ENCODE measurements around the gene TRIM44.
"Not testable (repeated sequence)": the region's sequence is repeated elsewhere in the genome, so short reads cannot be mapped to it uniquely, and the experiment has no call there.

TRIM44 gene

GRCh38 chr11:35855671-35856070, 193.1 kb downstream of the TRIM44 start:
- no peak for DNase-seq (ENCODE audit: low read depth in 2 of 2)

- DNase-seq (ENCODE audit: low read depth in 2 of 2), result no peak
Observed at GRCh38 chr11:35856259-35856658, 193.7 kb downstream of the TRIM44 start.

- DNase-seq (ENCODE audit: low read depth in 2 of 2), result no peak
Observed at GRCh38 chr11:35856756-35857155, 194.2 kb downstream of the TRIM44 start.

DNA sequence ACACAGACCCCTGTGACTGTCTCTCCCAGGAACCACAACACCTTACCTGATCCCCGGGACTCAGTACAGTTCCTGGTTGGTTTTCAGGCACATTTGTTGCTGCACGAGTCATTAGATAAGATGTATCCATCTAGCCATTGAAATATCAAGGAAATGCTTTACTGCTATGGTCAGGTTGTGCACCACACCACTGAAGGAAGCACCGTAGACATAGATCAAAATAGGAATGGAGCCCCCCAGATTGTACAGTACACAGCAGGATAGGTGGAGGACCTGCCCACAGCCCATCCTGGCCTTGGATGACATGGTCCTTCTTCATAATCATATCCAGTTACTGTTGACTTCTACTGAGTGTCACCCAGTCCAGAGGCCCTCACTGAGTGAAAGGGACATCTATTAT, 195.3 kb downstream of the TRIM44 start:
- no peak for DNase-seq (ENCODE audit: low read depth in 2 of 2)

GRCh38 chr11:35859301-35859700, 196.7 kb downstream of the TRIM44 start:
- DNase-seq (ENCODE audit: low read depth in 2 of 2), result no peak

DNA sequence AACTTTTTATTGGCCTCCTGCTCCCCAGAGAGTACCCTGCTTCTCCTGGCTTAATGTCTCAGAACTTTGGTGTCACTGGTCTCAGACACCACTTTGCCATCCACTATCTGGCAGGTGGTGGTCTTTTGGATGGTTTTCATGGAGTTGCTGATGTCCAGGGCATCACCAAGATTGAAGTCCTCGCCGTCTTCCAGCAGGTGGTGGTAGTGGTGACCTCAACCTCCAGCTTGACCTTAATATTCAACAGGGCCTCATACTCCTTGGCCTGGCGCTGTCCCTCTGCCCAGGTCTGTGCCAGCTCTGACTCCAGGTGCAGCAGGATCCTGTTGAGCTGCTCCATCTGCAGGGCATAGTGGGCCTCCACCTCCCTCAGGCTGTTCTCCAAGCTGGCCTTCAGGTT, 197.6 kb downstream of the TRIM44 start:
- DNase-seq (ENCODE audit: low read depth in 2 of 2), result not testable (repeated sequence)

DNA sequence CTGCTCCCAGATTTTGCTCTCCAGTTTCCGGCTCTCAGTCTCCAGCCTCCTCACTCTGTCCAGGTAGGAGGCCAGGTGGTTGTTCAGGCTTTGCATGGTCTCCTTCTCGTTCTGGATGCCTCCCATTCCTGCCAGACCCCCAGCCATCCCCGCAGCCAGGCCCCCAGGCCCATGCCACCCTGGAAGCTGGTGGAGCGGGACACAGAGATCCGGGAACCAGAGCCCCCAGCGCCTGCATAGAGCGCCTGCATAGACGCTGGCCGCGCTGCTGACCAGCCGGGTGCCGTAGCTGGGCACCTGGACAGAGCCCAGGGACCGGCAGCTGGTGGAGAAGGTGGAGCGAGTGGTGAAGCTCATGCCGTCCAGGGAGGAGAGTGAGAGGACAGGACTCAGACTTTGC, 198.6 kb downstream of the TRIM44 start:
- DNase-seq (ENCODE audit: low read depth in 2 of 2), result no peak

DNA sequence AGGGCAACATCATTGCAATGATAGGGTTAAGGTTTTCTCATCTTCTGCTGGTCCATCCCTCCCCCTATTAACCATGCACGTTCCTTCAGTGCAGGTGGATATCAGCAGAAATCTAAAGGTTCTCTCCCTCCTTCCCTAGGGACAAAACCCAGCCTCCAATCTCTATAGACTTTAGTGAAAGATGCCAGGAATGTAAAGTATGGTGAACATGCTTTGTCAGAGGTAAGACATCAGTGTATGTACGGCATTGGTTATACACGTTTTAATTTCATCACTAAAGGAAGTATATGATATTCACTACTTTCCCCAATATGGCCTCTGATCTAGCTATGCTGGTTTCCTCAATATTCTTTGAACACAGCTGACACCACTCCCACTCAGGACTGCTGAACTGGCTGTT, 200.1 kb downstream of the TRIM44 start:
- no peak for DNase-seq (ENCODE audit: low read depth in 2 of 2)

- no peak for DNase-seq (ENCODE audit: low read depth in 2 of 2)
Observed at GRCh38 chr11:35864131-35864530, 201.6 kb downstream of the TRIM44 start.

DNA sequence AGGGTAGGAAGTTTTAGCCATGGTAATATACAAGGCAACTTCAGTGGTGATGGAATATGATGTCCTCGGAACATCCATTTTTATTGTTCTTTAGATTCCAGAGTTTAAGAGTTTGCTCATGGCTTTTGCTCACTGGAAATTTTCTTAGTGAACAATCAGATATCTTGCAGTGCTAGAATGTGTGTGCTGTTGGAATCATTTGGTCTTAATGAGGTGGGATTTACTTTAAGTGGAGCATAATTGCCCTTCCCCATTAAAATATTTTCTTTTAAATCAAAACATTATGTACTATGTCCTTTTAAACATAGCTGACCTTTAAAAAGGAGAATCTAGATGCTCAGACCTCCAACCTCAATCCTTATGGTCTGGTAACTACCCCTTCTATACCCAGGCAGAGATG, 204.0 kb downstream of the TRIM44 start:
- no peak for DNase-seq (ENCODE audit: low read depth in 2 of 2)
